Type B pancreatic cell (in vitro differentiated cells): ENCODE data around the gene SLC47A2. TPM values are rescaled to one million over a fixed set of nuclear protein-coding genes. Genes with fewer than 3 reads are reported as not detected.

Source experiments
- DNase-seq: peaks from one replicate; pipeline ENCODE4 v3.0.0; 2021; ENCODE audit warnings: mixed read lengths; ENCODE audit not compliant: unreplicated experiment; ENCODE audit errors: extremely low spot score
- H3K27ac Mint-ChIP-seq: 2 replicates; pipeline ENCODE4 v1.8.0; 2021; ENCODE audit warnings: mild to moderate bottlenecking, mixed read lengths
- H3K27me3 Mint-ChIP-seq: 2 replicates; pipeline ENCODE4 v1.8.0; 2021; ENCODE audit warnings: mixed read lengths
- H3K36me3 Mint-ChIP-seq: 2 replicates; pipeline ENCODE4 v1.8.0; 2021; ENCODE audit warnings: mixed read lengths
- H3K4me1 Mint-ChIP-seq: one replicate; pipeline ENCODE4 v1.8.0; 2021; ENCODE audit warnings: mixed read lengths; ENCODE audit not compliant: unreplicated experiment
- H3K4me3 Mint-ChIP-seq: 2 replicates; pipeline ENCODE4 v1.8.0; 2021; ENCODE audit warnings: mild to moderate bottlenecking, mixed read lengths
- H3K9me3 Mint-ChIP-seq: 2 replicates; pipeline ENCODE4 v1.8.0; 2021; ENCODE audit warnings: mixed read lengths
- total RNA-seq: library from RNA; stranded (reverse); gene quantifications from 2 replicates; pipeline ENCODE4 v1.2.1, GENCODE V29; 2021; ENCODE audit warnings: low replicate concordance
- TF ChIP-seq, protein P1 (sequence below): fragments of 200-600 bp; sonication (generic); conservative IDR thresholded peaks from 2 replicates; pipeline ENCODE4 v1.5.0; 2021; ENCODE audit warnings: antibody characterized with exemption, mild to moderate bottlenecking

Gene SLC47A2
- total RNA-seq, 1 donor from 2014 or later: not detected

DNA sequence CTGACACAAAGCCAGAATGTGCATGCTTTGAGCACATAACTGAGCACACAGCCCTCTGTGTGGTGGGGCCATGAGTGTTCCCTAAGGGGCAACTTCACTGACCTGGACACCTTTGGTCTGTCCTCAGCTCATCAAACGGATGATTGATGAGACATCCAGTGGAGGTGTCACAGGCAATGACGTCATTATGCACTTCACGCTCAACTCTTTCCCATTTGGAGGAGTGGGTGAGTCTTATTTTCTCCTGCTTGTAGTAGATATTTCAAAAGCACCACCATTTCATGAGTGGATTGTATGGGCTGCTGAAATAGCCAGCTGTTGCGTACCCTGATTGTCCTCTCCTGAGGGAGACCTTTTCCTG, 51.6 kb downstream of the SLC47A2 start:
- Mint-ChIP-seq H3K4me1 (peaks cover 2% of the 10 kb centered on the region), H3K27ac (no peak overlapping the region), H3K4me3 (no peak overlapping the region), H3K9me3 (no peaks in the 10 kb centered on the region), H3K27me3 (no peaks in the 10 kb centered on the region), H3K36me3 (peaks cover 34% of the 10 kb centered on the region)
- TF ChIP-seq, protein P1, sequence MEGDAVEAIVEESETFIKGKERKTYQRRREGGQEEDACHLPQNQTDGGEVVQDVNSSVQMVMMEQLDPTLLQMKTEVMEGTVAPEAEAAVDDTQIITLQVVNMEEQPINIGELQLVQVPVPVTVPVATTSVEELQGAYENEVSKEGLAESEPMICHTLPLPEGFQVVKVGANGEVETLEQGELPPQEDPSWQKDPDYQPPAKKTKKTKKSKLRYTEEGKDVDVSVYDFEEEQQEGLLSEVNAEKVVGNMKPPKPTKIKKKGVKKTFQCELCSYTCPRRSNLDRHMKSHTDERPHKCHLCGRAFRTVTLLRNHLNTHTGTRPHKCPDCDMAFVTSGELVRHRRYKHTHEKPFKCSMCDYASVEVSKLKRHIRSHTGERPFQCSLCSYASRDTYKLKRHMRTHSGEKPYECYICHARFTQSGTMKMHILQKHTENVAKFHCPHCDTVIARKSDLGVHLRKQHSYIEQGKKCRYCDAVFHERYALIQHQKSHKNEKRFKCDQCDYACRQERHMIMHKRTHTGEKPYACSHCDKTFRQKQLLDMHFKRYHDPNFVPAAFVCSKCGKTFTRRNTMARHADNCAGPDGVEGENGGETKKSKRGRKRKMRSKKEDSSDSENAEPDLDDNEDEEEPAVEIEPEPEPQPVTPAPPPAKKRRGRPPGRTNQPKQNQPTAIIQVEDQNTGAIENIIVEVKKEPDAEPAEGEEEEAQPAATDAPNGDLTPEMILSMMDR: no peak
- no peak for DNase-seq

DNA sequence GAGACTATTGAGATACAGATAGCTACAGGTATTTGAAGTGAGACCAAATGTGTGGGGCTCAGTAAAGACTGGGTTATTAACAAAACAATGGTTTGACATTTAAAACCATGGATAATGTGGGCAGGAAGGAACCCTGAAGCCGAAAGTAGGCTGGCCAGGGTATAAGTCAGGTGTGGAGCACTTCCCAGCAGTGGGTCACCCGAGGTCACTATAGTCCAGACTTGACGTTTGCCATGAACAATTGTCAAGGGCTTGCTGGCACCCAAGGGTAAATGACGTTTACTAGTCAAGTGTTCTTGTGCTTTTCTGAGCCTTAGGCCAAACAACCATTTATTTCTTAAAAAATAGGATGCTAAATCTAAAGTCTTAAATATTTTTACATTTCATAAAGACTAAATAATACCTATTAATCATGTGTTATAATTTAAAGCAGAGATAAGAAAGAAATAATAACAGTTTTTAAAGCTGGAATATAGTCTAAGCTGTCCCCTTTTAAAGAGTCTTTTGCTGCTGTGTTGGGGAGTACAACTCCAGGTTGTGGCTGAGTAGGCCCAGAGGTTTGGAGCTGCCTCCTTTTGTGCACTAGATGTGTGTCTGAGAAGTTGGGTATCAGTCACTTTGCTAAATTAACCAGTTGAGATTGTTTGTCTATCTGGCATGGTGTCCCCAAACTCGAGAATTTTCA, 52.1 kb downstream of the SLC47A2 start:
- TF ChIP-seq, protein P1: no peak
- Mint-ChIP-seq H3K9me3 (no peaks in the 10 kb centered on the region), H3K36me3 (peaks cover 34% of the 10 kb centered on the region), H3K27me3 (no peaks in the 10 kb centered on the region), H3K4me3 (no peak overlapping the region), H3K27ac (no peak overlapping the region), H3K4me1 (peaks cover 4% of the 10 kb centered on the region)
- no peak for DNase-seq

DNA sequence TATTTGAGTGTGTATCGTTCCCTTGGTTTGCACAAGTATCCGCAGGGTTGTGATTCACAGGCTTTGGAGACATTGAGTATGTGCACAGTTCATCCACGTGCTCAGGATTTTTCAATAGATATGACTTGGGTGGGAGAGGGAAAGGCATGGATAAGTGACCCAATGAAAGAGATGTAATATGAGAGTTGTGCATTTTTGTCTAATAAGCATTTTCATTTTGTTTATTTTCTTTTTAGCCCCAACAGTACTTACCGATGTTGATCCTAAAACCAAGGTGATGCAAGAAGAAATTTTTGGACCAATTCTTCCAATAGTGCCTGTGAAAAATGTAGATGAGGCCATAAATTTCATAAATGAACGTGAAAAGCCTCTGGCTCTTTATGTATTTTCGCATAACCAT, 53.3 kb downstream of the SLC47A2 start:
- Mint-ChIP-seq H3K36me3 (peaks cover 36% of the 10 kb centered on the region), H3K4me3 (no peak overlapping the region), H3K27ac (no peak overlapping the region), H3K4me1 (peaks cover 5% of the 10 kb centered on the region), H3K9me3 (no peaks in the 10 kb centered on the region), H3K27me3 (no peaks in the 10 kb centered on the region)
- no peak for DNase-seq
- TF ChIP-seq, protein P1: no peak

DNA sequence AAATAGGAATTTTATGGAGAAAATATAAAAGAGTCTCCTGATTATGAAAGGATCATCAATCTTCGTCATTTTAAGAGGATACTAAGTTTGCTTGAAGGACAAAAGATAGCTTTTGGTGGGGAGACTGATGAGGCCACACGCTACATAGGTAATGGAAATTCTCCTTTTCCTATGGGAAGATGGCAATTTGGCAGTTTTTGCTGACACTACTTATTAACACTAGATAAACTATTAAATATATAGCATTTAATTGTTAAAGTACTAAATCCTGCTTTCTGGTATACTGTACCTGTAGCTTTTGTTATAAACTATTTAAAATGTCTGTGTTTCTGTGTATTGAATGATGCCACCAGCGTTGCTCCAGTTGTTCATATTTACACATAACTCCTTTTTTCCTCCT, 55.3 kb downstream of the SLC47A2 start:
- TF ChIP-seq, protein P1: no peak
- H3K27me3 Mint-ChIP-seq: no peaks in the 10 kb centered on the region
- no peak overlapping the region for H3K4me3 Mint-ChIP-seq
- H3K9me3 Mint-ChIP-seq: no peaks in the 10 kb centered on the region
- no peak overlapping the region for H3K27ac Mint-ChIP-seq
- DNase-seq: no peak
- H3K4me1 Mint-ChIP-seq: peaks cover 9% of the 10 kb centered on the region
- H3K36me3 Mint-ChIP-seq: peaks cover 48% of the 10 kb centered on the region

DNA sequence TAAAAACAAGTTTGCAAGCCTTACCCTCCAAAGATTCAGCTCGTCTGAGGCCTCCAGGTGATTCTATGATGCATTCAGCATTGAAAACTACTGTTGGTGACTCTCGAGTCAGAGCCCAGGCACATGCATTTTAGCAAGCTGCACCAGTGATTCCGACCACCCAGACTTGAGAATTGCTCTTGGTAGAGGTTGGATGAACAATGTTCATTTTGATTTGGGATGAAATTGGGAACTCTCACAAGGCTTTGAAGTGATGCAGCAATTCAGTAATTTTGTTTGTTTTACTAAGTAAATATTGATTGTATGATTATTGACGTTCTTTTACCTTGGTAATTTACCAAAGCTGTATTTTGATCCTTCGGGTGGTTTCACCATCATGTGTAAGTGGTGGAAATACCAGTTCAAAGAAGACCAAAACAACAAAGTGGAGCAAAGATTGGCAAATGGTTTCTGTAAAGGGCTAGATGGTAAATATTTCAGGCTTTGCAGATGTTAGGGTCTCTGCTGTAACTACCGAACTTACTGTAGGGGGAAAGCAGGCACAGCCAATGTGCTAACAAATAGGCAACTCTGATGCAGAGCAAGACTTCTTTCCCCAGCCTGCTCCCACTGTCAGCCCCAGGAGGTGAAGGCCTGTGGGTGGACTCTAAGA, 56.0 kb downstream of the SLC47A2 start:
- TF ChIP-seq, protein P1: no peak
- Mint-ChIP-seq H3K4me3 (no peak overlapping the region), H3K36me3 (peaks cover 50% of the 10 kb centered on the region), H3K27ac (no peak overlapping the region), H3K9me3 (no peaks in the 10 kb centered on the region), H3K4me1 (peaks cover 9% of the 10 kb centered on the region), H3K27me3 (no peaks in the 10 kb centered on the region)
- no peak for DNase-seq
